HG02840 (cell line): ENCODE data around the gene MDM4.

Experiments
- ATAC-seq: cut with Tn5 transposase; IDR thresholded peaks from one replicate; pipeline ENCODE4 v1.9.1; 2021; ENCODE audit warnings: mild to moderate bottlenecking, moderate library complexity, moderate number of reproducible peaks; ENCODE audit not compliant: unreplicated experiment, low FRiP score

The MDM4 gene

GRCh38 chr1:204600968-204601367 lies 84.8 kb downstream of the MDM4 start:
- no peak for ATAC-seq

GRCh38 chr1:204602111-204602579 lies 85.9 kb downstream of the MDM4 start:
- ATAC-seq: no peak

GRCh38 chr1:204602871-204603542 lies 86.8 kb downstream of the MDM4 start:
- ATAC-seq: no peak

GRCh38 chr1:204605791-204606190 lies 89.6 kb downstream of the MDM4 start:
- no peak for ATAC-seq
